Transverse colon (tissue), 4 donors: ENCODE data around the gene UBQLNL. TPM values are rescaled to one million over a fixed set of nuclear protein-coding genes. Genes with fewer than 3 reads are reported as not detected.

Source experiments
- DNase-seq: peaks from one replicate; pipeline ENCODE4 v3.0.0-alpha.2; 2019
- H3K27ac ChIP-seq, 4 donors: fragments of 200-600 bp; sonication (generic); 2 replicates each; pipeline ENCODE4 v1.5.1; 2016 to 2018; ENCODE audit warnings: inconsistent platforms in 4 of 4
- H3K27me3 ChIP-seq: fragments of 200-600 bp; sonication (generic); 2 replicates; pipeline ENCODE4 v1.5.1; 2017; ENCODE audit warnings: inconsistent platforms
- H3K36me3 ChIP-seq, 4 donors: fragments of 200-600 bp; sonication (generic); 2 replicates each; pipeline ENCODE4 v1.5.1; 2017 to 2019; ENCODE audit warnings: inconsistent platforms in 4 of 4
- H3K4me1 ChIP-seq, 4 donors: fragments of 200-600 bp; sonication (generic); 2 replicates each; pipeline ENCODE4 v1.5.1; 2017 to 2020; ENCODE audit warnings: inconsistent platforms in 4 of 4
- H3K4me3 ChIP-seq, 4 donors: fragments of 200-600 bp; sonication (generic); 1 replicate in 1 of 4; 2 replicates in 3 of 4; pipeline versions ENCODE4 v1.5.1 to v1.6.1; 2017 to 2019; ENCODE audit warnings: inconsistent platforms in 4 of 4
- H3K9me3 ChIP-seq, 2 donors: fragments of 200-600 bp; sonication (generic); 2 replicates each; pipeline ENCODE4 v1.5.1; 2017 to 2019; ENCODE audit warnings: inconsistent platforms in 2 of 2
- CTCF ChIP-seq, 5 experiments: fragments of 200-600 bp in 3 of 5; fragments of 450-650 bp in 2 of 5; sonication (generic) in 3 of 5; IDR thresholded peaks; 1 replicate in 2 of 5; 2 replicates in 3 of 5; pipeline ENCODE4 v1.5.1; 2016 to 2017; ENCODE audit warnings: antibody characterized with exemption in 5 of 5, inconsistent platforms in 3 of 5, mild to moderate bottlenecking in 2 of 5, moderate library complexity in 1 of 5
- EP300 ChIP-seq: sonication (generic); formaldehyde crosslinking; IDR thresholded peaks from one replicate; pipeline ENCODE4 v1.6.1; 2017; ENCODE audit warnings: antibody characterized with exemption, low read depth
- POLR2A ChIP-seq: fragments of 450-650 bp; IDR thresholded peaks from one replicate; pipeline ENCODE4 v1.6.1; 2016; ENCODE audit warnings: antibody characterized with exemption, mild to moderate bottlenecking, moderate library complexity
- POLR2AphosphoS5 ChIP-seq, 3 donors: sonication (generic); formaldehyde crosslinking; IDR thresholded peaks; one replicate each; pipeline ENCODE4 v1.6.1; 2016; ENCODE audit warnings: antibody characterized with exemption in 3 of 3
- WGBS, 2 donors: methylation state at CpG; one replicate each; pipeline ENCODE4 v1.1.5; 2018; ENCODE audit warnings: low coverage in 1 of 2; 5-methylcytosine and 5-hydroxymethylcytosine counted together
- in situ Hi-C, 4 donors: fragments of 200-750 bp; cut with MboI; loops; one replicate each; pipeline versions ENCODE4 v1.15.0 to v1.15.1; 2017; ENCODE audit warnings: low sequenced_read_pairs in 3 of 4, low pct_ligation_motif_present in 1 of 4, low pct_unique_long_range_greater_than_20kb in 1 of 4
- intact Hi-C: fragments of 100-400 bp; cut with DNase I; formaldehyde crosslinking; loops from one replicate; pipeline ENCODE4 v1.15.1; 2023; ENCODE audit warnings: low total_unique reads
- total RNA-seq, 4 donors: library from RNA; depleted of rRNA; stranded (reverse); fragments of >200 nt; gene quantifications; one replicate each; pipeline ENCODE4 v1.1.0, GENCODE V29; 2016

Gene UBQLNL
- total RNA-seq, 4 donors from 2014 or later: 0.41 to 1.8 (median 0.48) TPM; not detected in 1

GRCh38 chr11:5546457-5546856, 30.0 kb upstream of the UBQLNL start:
- Histone ChIP-seq H3K27ac (no peak overlapping the region), H3K9me3 (no peaks in the 10 kb centered on the region), H3K4me1 (no peaks in the 10 kb centered on the region), H3K4me3 (no peak overlapping the region), H3K27me3 (no peaks in the 10 kb centered on the region), H3K36me3 (no peaks in the 10 kb centered on the region)
- in situ Hi-C loops (no loop called here), intact Hi-C loops (no loop called here)
- no peak for DNase-seq
- WGBS, 2 donors: 68 to 93% methylated on average over 2 to 3 of the region's 3 CpGs
- TF ChIP-seq CTCF (IDR thresholded peaks at IDR 0.05) (no peak), POLR2AphosphoS5 (IDR thresholded peaks at IDR 0.05) (no peak), POLR2A (no peak)

GRCh38 chr11:5541427-5541826, 24.9 kb upstream of the UBQLNL start:
- Histone ChIP-seq H3K9me3 (peaks cover 0 to 1% of the 10 kb centered on the region in 2 donors), H3K4me1 (no peaks in the 10 kb centered on the region), H3K4me3 (no peak overlapping the region), H3K27ac (no peak overlapping the region), H3K27me3 (no peaks in the 10 kb centered on the region), H3K36me3 (no peaks in the 10 kb centered on the region)
- TF ChIP-seq CTCF (IDR thresholded peaks at IDR 0.05) (no peak), EP300 (no peak), POLR2A (no peak), POLR2AphosphoS5 (IDR thresholded peaks at IDR 0.05) (no peak)
- in situ Hi-C loops: no loop called here
- WGBS, 2 donors: 17 to 25% methylated on average over 1 of the region's 1 CpG
- intact Hi-C loops: no loop called here
- DNase-seq: no peak

- Histone ChIP-seq H3K27me3 (no peaks in the 10 kb centered on the region), H3K4me3 (no peak overlapping the region), H3K36me3 (no peaks in the 10 kb centered on the region), H3K4me1 (no peaks in the 10 kb centered on the region), H3K9me3 (peaks cover 0 to 3% of the 10 kb centered on the region in 2 donors), H3K27ac (no peak overlapping the region)
- no peak for DNase-seq
- in situ Hi-C loops: no loop called here
- intact Hi-C loops: no loop called here
- TF ChIP-seq CTCF (IDR thresholded peaks at IDR 0.05) (no peak), EP300 (no peak), POLR2A (no peak), POLR2AphosphoS5 (IDR thresholded peaks at IDR 0.05) (no peak)
Measured at GRCh38 chr11:5536482-5536881, 20.0 kb upstream of the UBQLNL start.

GRCh38 chr11:5534046-5534445, 17.5 kb upstream of the UBQLNL start:
- Histone ChIP-seq H3K4me1 (no peaks in the 10 kb centered on the region), H3K27me3 (no peaks in the 10 kb centered on the region), H3K9me3 (peaks cover 0 to 3% of the 10 kb centered on the region in 2 donors), H3K4me3 (no peak overlapping the region), H3K36me3 (no peaks in the 10 kb centered on the region), H3K27ac (no peak overlapping the region)
- no peak for DNase-seq
- WGBS, 2 donors: 58 to 63% methylated on average over 1 of the region's 1 CpG
- intact Hi-C loops (no loop called here), in situ Hi-C loops (no loop called here)
- TF ChIP-seq CTCF (IDR thresholded peaks at IDR 0.05) (no peak), POLR2A (no peak)
